ENCODE data around the gene GSC. TPM values are rescaled to one million over a fixed set of nuclear protein-coding genes. Genes with fewer than 3 reads are reported as not detected.

Gene GSC
- polyA plus RNA-seq, 1 donor (not counting 4 experiments of a cell fraction or from before 2014, with no cell fraction given) = not detected

- Histone ChIP-seq H3K79me2 (ENCODE audit: control insufficient read depth, insufficient read depth, low read length) (no peaks in the 10 kb centered on the region), H3K36me3 (ENCODE audit: control insufficient read depth in 2 of 2, extremely low read depth in 1 of 2, insufficient read depth in 2 of 2, low read length in 2 of 2) (no peaks in the 10 kb centered on the region), H3K4me2 (ENCODE audit: control insufficient read depth, extremely low read depth, insufficient read depth, low read depth, low read length) (peak overlapping the region; percentile 12), H3K4me1 (ENCODE audit: control insufficient read depth, extremely low read depth, insufficient read depth, low read length) (no peaks in the 10 kb centered on the region), H3K9me1 (ENCODE audit: control insufficient read depth, extremely low read depth, insufficient read depth, low read length) (no peaks in the 10 kb centered on the region), H3K9ac (ENCODE audit: control insufficient read depth, extremely low read depth, insufficient read depth, low read length) (no peak overlapping the region), H4K20me1 (ENCODE audit: control insufficient read depth, extremely low read depth, insufficient read depth, low read length) (no peaks in the 10 kb centered on the region), H2AFZ (ENCODE audit: control insufficient read depth, low read length) (no peak overlapping the region), H3K27me3 (ENCODE audit: control insufficient read depth, extremely low read depth, insufficient read depth, low read length) (peaks cover 61% of the 10 kb centered on the region), H3K27ac (ENCODE audit: control insufficient read depth, insufficient read depth, low read length) (no peak overlapping the region), H3K4me3 (ENCODE audit: control insufficient read depth in 2 of 3, extremely low read depth in 1 of 3, insufficient read depth in 2 of 3, low read depth in 1 of 3, low read length in 3 of 3) (no peak overlapping the region), H3K9me3 (ENCODE audit: control insufficient read depth, low read depth, low read length) (peaks cover 7% of the 10 kb centered on the region)
- no peak for DNase-seq (ENCODE audit: low read depth, low spot score)
- dilution Hi-C loops (cut with MboI; ENCODE audit: extremely low pct_ligation_motif_present, low sequenced_read_pairs) = no loop called here
- no peak for FAIRE-seq
- no peak for TF ChIP-seq CTCF (optimal IDR thresholded peaks at IDR 0.05 in 1 of 3, IDR thresholded peaks at IDR 0.05 in 1 of 3, conservative IDR thresholded peaks at IDR 0.05 in 1 of 3; ENCODE audit: extremely low read depth in 1 of 3, insufficient read depth in 2 of 3, low read length in 3 of 3)
- TF ChIP-seq EZH2 (IDR thresholded peaks at IDR 0.05; ENCODE audit: low read length) = peak; percentile 60
These were observed 5.4 kb upstream of the GSC start for GRCh38 chr14:94775091-94775870.

- no peaks in the 10 kb centered on the region for H3K79me2 ChIP-seq (ENCODE audit: control insufficient read depth, insufficient read depth, low read length)
- H2AFZ ChIP-seq (ENCODE audit: control insufficient read depth, low read length) = no peak overlapping the region
- dilution Hi-C loops (cut with MboI; ENCODE audit: extremely low pct_ligation_motif_present, low sequenced_read_pairs) = no loop called here
- no peak overlapping the region for H3K4me3 ChIP-seq (ENCODE audit: control insufficient read depth in 2 of 3, extremely low read depth in 1 of 3, insufficient read depth in 2 of 3, low read depth in 1 of 3, low read length in 3 of 3)
- no peak overlapping the region for H3K4me2 ChIP-seq (ENCODE audit: control insufficient read depth, extremely low read depth, insufficient read depth, low read depth, low read length)
- H3K27ac ChIP-seq (ENCODE audit: control insufficient read depth, insufficient read depth, low read length) = no peak overlapping the region
- TF ChIP-seq EZH2 (IDR thresholded peaks at IDR 0.05; ENCODE audit: low read length) = no peak
- no peak for TF ChIP-seq CTCF (optimal IDR thresholded peaks at IDR 0.05 in 1 of 3, IDR thresholded peaks at IDR 0.05 in 1 of 3, conservative IDR thresholded peaks at IDR 0.05 in 1 of 3; ENCODE audit: extremely low read depth in 1 of 3, insufficient read depth in 2 of 3, low read length in 3 of 3)
- peaks cover 1% of the 10 kb centered on the region for H3K4me1 ChIP-seq (ENCODE audit: control insufficient read depth, extremely low read depth, insufficient read depth, low read length)
- H3K27me3 ChIP-seq (ENCODE audit: control insufficient read depth, extremely low read depth, insufficient read depth, low read length) = peaks cover 69% of the 10 kb centered on the region
- H3K9me3 ChIP-seq (ENCODE audit: control insufficient read depth, low read depth, low read length) = peaks cover 7% of the 10 kb centered on the region
- H3K9me1 ChIP-seq (ENCODE audit: control insufficient read depth, extremely low read depth, insufficient read depth, low read length) = no peaks in the 10 kb centered on the region
- H3K36me3 ChIP-seq (ENCODE audit: control insufficient read depth in 2 of 2, extremely low read depth in 1 of 2, insufficient read depth in 2 of 2, low read length in 2 of 2) = no peaks in the 10 kb centered on the region
- H4K20me1 ChIP-seq (ENCODE audit: control insufficient read depth, extremely low read depth, insufficient read depth, low read length) = no peaks in the 10 kb centered on the region
- FAIRE-seq = no peak
- no peak overlapping the region for H3K9ac ChIP-seq (ENCODE audit: control insufficient read depth, extremely low read depth, insufficient read depth, low read length)
- DNase-seq (ENCODE audit: low read depth, low spot score) = no peak
These were observed 4.6 kb upstream of the GSC start for GRCh38 chr14:94774344-94775090.

Measured in keratinocyte (primary cell).